Glomerular endothelial cell (primary cell): Measurements from ENCODE around the gene NME3. TPM values are rescaled to one million over a fixed set of nuclear protein-coding genes. Genes with fewer than 3 reads are reported as not detected.

Experiments used
- DNase-seq: peaks from one replicate; pipeline ENCODE4 v3.0.0-alpha.2; 2011; ENCODE audit warnings: low read depth, low spot score; ENCODE audit errors: extremely low read depth
- total RNA-seq: library from RNA; depleted of rRNA; stranded (reverse); fragments of >200 nt; gene quantifications from 2 replicates; pipeline ENCODE4 v1.2.3, GENCODE V29; 2015

The NME3 gene
- total RNA-seq, 1 donor from 2014 or later, result 70.4 TPM

DNA sequence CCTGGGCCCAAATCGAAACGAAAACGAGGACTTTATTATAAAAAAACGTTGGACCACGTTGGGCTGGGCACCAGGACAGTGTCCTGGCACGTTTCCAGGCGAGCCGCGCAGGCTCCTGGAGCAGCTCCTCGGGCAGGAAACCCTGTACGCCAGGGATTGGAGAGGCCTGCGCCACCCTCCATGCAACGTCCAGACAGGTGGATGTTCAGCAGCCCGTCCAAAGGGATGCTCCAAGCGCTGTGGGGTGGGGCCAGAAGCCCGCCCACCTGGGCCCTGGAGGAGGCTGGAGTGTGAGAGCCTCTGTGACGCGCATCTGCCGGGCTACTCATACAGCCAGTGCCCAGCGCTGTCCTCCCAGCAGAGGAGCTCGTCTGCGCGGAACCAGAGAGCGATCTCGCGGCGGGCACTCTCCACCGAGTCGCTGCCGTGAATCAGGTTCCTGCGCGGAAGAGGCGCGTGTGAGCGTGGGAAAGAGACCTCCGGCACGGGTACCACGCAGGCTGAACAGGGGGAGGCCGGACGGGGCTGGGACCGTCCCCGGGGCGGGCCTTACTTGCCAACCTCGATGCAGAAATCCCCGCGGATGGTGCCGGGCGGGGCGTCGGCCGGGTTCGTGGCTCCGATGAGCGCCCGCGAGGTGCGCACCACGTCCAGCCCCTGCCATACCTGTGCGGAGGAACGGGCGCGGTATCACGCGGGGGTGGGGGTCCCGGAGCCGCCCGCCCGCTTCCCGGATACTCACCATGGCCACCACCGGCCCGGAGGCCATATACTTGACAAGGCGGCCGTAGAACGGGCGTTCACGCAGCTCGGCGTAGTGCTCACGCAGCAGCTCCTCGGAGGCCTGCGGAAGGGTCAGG is 785 bp downstream of the NME3 start:
- DNase-seq, result no peak

DNA sequence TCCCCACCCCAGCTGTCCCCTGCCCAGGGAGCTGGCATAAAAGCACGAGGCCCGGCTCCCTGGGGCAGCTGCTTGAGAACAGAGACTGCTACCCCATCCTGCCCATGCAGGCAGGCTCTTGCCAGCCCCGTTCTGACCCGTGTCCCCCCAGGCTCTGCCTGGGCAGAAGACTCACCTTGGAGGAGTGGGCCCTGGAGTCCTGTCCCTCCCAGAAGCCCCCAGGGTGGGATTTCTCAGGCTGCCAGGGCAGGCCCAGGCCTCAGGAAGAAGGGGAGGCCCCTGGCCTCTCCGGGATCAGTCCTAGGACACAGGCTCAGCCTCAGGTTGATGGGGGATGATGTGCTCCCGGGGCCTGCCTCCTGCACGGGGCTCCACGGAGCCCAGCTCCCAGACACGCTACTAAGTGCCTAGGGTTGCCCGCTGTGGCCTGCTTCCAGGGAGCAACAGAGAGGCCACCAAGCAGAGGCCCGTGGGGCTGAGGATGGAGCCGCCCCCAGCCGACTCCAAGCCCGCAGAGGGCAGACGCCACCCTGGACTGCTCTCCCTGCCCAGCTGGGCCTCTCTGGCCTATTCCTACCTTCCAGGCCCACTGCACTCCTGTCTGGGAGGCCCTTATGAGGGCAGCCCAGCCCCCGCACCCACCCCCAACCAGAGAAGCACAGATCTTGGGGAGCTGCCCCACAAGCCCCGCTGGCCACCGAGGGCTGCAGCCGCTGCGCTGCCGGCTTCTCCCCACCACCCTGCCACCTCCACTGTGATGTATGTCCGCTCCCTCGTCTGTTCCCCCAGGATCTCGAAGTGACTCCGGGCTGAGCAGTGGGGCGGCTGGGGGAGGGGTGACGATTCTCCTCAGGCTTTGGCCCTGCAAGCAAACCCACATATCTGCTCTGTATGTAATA is 1.7 kb downstream of the NME3 start:
- no peak for DNase-seq

DNA sequence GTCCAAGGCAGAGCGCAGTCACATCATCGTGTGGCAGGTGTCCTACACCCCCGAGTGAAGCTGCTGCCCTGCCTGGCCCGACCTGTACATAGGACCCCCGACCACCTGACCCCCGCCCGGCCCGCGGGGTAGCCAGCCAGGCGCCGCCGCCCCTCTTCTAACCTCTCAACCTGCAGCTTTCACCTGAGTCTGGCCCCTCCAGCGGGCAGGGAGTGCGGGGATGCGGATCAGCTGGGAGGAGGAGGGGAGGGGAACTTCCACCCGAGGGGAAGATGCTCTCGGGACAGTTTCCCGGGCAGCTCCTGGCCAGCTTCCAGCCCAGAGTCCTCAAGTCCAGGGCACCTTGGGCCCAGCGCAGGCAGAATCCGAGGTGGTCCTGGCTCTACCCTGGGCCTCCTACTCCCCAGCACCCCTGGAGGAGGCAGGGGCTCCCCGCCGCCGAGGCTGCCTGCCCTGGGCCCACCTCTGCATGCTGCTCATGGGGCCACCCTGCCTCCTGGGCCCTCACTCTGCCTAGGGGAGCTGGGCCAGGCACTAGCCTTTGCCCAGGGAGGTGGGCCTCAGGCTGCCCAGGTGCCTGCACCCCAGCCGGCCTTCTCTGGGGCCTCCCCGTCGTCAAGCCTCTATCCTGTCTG is 2.5 kb downstream of the NME3 start:
- DNase-seq, result no peak

DNA sequence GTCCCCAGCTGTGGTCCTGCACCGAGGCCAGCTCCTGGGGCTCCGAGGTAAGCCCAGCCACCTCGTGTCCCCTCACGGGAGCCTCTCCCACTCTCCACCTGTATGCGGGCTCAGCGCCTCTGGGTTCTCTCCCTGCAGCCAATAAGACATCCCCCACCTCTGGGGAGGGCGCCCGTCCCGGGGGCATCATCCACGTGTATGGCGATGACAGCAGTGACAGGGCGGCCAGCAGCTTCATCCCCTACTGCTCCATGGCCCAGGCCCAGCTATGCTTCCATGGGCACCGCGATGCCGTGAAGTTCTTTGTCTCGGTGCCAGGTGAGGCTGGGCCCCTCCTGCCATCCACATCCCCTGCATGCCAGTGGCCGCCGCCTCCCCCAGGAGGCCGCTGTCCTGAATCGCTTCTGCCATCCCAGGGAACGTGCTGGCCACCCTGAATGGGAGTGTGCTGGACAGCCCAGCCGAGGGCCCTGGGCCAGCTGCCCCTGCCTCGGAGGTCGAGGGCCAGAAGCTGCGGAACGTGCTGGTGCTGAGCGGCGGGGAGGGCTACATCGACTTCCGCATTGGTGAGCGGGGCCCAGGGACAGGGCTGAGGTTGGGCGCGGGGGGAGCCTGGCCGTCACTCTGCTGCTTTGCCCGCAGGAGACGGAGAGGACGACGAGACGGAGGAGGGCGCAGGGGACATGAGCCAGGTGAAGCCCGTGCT is 3.1 kb downstream of the NME3 start:
- DNase-seq, result no peak

DNA sequence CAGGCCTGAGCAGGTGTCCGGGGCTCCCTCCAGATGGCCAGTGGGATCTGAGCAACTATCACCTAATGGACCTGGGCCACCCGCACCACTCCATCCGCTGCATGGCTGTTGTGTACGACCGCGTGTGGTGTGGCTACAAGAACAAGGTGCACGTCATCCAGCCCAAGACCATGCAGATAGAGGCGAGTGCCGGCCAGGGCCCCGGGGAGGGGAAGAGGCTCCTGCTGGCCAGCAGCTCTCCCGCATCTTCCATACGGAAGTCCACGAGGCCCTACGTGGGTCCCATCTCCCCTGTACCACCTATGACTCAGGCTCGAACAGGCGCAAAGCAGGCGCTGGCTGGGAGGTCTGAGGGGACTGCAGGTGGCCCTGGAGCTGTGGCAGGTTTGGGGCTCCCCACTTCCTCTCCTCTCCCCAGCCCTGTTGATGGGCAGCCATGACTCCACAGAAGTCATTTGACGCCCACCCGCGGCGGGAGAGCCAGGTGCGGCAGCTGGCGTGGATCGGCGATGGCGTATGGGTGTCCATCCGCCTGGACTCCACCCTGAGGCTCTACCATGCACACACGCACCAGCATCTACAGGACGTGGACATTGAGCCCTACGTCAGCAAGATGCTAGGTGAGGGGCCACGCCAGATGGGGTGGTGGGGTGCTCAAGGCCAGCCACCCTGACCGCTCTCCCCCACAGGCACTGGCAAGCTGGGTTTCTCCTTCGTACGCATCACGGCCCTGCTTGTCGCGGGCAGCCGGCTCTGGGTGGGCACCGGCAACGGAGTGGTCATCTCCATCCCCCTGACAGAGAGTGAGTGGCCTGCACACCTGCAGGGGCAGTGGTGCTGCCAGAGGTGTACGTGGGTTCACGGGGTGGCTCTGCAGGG is 4.0 kb downstream of the NME3 start:
- no peak for DNase-seq

DNA sequence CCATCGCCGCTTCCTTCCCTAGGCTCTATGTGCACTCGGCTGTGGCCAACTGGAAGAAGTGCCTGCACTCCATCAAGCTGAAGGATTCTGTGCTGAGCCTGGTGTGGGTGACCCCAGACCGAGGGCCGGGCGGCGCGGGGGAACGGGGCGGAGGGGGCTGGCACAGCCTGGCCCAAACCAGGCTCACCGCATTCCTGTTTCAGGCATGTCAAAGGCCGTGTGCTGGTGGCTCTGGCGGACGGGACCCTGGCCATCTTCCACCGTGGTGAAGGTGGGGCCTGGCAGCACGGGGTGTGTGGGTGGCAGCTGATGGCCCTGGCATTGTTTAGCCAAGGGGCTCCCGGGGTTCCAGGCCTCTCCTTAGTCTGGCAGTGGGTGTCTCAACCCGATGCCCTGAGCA is 4.6 kb downstream of the NME3 start:
- DNase-seq, result no peak

DNA sequence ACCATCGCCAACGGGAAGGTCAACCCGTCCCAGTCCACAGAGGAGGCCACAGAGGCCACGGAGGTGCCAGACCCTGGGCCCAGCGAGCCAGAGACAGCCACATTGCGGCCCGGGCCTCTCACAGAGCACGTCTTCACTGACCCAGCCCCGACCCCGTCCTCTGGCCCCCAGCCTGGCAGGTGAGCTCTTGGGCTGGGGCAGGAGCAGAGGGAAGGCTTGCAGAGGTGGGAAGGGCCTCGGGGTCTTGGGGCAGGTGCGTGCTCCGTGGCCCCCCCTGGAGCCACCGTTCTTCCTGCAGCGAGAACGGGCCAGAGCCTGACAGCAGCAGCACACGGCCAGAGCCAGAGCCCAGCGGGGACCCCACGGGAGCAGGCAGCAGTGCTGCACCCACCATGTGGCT is 5.1 kb downstream of the NME3 start:
- no peak for DNase-seq

DNA sequence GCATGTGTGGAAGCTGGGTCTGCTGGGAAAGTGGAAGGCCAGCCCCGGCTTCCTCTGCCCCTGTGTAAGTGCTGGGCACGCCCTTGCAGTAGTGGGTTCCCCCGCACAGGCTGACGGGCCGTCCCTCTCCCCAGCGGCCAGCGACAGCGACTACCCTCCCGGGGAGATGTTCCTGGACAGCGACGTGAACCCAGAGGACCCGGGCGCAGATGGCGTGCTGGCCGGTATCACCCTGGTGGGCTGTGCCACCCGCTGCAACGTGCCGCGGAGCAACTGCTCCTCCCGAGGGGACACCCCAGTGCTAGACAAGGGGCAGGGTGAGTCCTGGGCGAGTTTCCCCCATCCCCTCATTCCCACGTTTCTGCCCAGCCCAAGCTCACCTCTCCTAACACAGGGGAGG is 5.5 kb downstream of the NME3 start:
- no peak for DNase-seq

DNA sequence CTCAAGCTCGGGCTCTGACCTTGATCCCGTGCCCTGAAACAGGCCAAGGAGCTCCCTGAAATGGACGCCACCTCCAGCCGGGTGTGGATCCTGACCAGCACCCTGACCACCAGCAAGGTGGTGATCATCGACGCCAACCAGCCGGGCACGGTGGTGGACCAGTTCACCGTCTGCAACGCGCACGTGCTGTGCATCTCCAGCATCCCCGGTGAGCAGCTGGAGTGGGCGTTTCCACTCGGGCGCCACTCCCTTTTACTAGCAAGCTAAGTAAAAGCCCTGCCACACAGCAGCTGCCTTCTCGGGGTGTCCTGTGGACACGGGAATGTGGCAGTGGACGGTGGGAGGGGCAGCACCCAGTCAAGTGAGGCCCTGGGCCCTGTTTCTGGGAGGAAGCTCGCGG is 6.4 kb downstream of the NME3 start:
- no peak for DNase-seq

DNA sequence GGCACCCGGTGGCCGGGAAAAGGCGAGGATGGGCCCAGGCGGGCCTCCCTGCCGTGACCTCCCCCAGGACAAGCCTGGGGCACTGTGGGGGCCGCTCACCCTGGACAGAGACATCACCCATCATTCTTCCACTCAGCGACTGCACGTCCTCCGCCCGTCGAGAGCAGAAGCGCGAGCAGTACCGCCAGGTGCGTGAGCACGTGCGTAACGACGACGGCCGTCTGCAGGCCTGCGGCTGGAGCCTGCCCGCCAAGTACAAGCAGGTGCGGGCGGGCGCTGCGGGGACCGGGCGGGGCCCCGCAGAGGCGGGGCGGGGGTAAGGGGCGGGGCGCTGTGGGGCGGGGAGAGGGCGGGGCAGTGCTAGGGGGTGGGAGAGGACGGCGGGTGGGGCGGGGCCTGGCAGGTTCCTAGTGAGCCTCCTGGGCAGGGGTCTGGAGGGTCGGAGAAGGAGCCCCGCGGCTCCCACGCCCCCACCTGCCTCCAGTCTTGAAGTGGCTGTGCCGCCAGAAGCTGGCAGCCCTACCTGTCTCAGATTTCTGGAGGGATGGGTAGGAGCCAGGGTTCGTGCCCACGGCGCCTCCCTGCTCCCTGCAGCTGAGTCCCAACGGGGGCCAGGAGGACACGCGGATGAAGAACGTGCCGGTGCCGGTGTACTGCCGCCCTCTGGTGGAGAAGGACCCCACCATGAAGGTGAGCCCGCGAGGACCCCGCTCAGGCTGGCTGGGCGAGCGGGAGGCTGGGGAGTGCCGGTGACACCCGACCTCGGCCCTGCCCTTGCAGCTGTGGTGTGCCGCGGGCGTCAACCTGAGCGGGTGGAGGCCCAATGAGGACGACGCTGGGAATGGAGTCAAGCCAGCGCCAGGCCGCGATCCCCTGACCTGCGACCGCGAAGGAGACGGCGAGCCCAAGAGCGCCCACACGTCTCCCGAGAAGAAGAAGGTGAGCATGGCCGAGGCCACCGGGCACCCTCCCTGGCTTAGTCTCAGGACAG is 7.5 kb downstream of the NME3 start:
- no peak for DNase-seq

DNA sequence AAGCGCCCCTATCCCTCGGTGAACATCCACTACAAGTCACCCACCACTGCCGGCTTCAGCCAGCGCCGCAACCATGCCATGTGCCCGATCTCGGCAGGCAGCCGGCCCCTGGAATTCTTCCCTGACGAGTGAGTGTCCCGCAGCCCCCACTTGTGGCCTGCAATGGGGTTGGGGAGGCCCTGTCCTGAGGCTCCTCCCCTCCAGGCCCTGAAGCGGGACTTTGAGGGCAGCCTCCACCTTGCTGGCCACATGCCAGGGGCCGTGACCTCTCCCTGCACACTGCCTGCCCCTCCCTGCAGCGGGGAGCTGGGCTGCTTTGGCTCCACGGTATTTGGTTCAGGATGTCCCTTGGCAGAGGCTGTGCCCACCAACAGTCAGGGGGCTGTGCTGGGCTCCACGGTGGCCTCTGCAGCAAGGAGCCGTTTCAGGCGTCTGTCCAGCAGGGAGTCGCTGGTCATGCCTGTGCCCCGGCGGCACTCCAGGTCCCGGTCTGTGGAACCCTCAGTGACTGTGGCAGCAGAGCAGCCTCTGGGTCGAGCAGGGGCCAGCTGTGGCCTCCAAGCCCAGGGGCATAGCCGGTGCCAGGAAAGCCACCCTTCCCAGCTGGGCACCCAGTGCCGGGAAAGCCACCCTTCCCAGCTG is 8.3 kb downstream of the NME3 start:
- no peak for DNase-seq

DNA sequence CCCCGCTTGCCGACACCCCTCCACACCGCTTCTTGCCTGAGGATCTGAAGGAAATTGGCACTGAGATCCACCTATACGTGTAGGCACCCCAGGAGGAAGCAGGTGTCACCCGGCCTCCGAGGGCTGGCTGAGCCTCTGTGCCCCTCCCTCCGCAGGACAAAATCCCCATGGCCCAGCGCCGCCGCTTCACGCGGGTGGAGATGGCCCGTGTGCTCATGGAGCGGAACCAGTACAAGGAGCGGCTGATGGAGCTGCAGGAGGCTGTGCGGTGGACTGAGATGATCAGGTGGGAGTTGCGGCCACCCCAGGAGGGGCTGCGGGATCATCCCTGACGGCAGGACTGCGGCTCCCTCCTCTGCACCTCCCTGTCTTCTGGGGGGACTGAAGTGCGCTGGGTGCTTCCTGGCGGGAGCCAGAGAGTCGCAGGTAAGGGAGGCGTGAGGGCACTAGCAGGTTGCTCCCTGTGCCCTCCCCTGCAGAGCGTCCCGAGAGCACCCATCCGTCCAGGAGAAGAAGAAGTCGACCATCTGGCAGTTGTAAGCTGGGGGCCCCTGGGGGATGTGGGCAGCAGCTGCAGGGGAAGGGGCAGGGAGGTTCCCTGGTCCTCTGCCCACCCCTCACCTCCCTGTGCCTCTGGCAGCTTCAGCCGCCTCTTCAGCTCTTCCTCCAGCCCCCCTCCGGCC is 9.0 kb downstream of the NME3 start:
- DNase-seq, result no peak

DNA sequence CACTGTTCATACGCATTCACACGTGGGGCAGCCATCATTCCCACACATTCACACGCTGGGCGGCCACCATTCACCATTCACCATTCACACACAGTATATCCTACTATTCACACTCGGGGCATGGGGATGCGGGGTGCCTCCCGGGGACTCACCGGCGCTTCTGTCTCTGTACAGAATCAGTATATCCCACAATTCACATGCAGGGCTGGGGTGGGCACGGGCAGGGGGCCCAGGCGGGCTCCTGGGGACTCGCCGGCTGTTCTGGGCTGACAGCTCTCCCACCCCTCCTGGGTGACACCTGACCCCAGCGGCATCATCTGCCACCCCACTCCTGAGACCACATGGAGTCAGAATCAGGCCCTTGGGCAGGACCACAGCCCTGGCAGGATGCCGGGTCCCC is 9.6 kb downstream of the NME3 start:
- DNase-seq, result no peak

DNA sequence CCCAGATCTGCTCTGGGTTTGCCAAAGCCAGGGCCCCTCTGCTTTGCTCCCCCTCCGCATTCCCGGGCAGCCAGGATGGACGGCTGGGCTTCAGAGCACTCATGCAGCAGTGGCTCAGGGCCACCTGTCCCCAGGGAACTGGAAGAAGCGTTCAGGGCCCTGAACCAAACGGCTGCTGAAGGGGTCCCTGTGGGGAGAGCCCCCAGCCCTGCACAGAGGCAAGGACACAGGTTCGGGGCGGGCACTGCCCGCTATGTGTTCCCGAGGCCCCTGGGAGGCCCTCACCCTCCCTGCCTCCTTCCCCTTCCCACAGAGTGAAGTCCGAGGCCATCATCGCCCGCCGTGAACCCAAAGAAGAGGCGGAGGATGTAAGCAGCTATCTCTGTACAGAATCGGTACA is 10.4 kb downstream of the NME3 start:
- no peak for DNase-seq

DNA sequence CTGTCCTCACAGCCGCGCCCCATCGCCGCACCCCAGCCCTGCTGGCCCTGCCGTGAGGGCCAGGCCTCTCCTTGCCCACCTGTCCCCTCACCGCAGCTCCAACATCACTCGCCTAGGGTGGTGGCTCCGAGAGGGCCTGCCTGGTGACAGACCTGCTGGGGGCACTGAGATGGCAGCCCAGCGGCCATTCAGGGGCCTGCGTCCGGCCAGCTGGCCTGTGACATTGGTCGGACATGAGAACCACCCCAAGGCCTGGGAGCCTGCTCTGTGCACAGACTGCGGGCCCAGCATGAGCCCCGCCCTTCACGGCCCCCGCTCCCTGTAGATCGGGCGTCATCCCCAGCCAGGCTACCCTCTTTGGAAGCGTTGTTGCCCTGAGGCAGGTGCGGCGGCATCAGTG is 11.8 kb downstream of the NME3 start:
- DNase-seq, result no peak

DNA sequence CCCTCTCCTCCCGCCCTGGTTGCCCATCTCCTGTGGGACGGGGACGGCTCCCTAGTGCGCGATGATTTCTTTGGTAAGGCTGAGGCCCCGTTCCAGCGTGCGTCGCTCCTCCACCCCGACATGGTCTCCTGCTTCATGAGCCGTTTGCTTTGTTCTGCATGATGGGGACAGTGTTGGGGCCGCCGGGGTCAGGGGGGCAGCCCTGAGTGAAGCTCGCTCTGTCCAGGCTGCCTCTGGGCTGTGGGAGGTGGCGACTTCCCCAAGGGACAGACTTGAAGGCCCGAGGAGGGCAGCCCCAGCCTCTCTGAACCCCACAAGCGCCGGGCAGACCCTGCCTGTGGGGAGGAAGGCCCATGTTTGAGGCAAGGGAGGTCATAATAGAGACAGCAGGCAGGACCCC is 12.4 kb downstream of the NME3 start:
- no peak for DNase-seq

DNA sequence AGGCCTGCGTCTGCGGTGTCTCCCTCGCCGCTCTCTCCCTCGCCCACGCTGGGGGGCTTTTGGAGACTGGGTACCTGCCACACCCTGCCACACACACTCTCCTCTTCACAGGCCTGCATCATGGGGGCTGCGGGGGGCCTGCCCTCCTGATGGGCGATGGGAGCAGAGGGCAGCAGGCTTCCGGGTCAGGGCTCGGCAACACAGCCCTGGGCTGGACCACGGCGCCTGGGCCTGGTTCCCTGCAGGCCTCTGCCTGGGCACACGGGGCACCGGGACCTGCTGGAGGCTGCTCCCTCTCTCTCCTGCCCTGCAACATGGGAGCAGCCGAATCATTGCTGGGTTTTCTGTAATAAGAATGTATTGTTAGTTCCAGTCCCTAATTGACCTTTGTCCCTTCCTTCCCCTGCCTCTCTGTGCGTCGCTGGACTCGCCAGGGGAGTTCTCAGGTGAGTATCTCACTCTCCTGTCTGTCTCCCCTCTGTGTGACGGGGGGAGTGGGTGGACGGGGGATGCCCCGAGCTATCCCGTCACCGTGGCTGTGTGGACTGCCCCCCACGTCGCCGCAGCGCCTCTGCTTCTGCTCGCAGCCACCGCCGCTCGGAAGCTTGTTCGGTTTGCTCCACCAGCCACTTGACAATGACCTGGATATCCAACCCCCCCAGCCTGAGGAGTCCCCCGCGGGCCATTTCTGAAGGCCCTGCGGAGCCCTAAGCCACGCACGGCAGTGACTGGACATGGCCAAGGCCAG is 13.5 kb downstream of the NME3 start:
- no peak for DNase-seq
